GM12873 (cell line): ENCODE data around the gene TMCO6.

Experiments used
- TF ChIP-seq, protein P1 (sequence below): IDR thresholded peaks from 2 replicates; pipeline ENCODE4 v1.5.1; 2012; ENCODE audit warnings: low read depth, mild to moderate bottlenecking, moderate library complexity, low read length, control low read depth; ENCODE audit not compliant: insufficient read depth; ENCODE audit errors: missing control alignments

Gene TMCO6

DNA sequence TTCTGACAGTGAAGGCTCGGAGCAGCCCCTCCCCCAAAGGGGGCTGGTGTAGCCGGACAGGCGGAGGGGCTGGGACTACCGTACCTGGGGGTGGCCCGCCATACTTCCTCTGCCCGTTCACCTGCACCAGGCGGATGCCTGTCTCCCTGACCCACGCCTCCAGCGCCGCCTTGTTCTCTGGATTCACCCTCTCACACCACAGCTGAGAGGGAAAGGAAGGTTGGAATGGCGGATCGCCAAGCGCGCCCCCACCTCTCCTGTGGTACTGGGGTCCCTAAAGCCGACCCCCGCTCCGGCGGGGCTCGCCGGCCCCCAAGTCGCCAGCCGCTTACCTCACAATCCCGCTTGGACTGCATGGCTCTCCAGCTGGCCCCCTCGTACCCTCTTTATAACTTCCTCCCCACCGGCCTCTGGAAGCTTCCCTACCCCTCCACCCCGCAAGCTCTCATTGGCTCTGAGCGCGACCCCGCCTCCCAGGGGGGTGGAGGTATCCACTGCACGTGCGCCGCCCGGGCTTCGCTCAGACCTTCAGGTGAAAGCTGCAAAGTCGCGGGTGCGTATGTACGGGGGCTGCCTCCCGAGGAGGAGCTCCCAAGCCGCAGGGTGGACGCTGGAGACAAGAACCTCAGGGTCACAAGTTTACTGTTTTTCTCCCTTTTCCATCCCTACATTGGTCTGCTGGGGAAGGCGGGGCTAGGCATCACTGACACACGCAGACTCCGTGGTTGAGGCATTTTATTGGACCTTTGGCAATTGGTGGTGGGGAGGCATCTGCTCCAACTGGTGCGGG is 34.1 kb downstream of the TMCO6 start, which contains the start of gene DND1:
Gene DND1, minus strand, starts transcription at position 390 of the 790 bp plus-strand sequence. Its CDS starts 34 bp downstream, at position 356.
- TF ChIP-seq, protein P1, sequence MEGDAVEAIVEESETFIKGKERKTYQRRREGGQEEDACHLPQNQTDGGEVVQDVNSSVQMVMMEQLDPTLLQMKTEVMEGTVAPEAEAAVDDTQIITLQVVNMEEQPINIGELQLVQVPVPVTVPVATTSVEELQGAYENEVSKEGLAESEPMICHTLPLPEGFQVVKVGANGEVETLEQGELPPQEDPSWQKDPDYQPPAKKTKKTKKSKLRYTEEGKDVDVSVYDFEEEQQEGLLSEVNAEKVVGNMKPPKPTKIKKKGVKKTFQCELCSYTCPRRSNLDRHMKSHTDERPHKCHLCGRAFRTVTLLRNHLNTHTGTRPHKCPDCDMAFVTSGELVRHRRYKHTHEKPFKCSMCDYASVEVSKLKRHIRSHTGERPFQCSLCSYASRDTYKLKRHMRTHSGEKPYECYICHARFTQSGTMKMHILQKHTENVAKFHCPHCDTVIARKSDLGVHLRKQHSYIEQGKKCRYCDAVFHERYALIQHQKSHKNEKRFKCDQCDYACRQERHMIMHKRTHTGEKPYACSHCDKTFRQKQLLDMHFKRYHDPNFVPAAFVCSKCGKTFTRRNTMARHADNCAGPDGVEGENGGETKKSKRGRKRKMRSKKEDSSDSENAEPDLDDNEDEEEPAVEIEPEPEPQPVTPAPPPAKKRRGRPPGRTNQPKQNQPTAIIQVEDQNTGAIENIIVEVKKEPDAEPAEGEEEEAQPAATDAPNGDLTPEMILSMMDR, result no peak

DNA sequence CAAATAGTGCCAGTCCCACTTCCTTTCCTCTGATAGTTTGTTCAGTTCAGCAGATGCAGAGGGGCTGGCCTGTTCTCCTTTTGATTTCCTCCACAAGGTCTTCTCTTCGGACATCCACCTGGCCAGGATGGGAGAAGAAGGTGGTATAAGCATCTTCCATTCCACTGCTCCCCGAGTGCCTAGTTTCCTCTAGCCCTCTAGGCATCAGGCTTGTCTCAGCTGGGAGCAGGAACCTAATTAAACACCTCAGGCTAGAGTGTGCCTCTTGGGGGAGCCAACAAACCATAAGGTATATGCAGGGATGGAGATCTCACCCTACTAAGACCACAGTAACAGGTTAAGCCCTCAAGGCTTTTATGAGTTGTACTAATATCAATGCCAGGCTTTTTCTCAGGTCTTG is 35.0 kb downstream of the TMCO6 start:
- TF ChIP-seq, protein P1, result no peak

DNA sequence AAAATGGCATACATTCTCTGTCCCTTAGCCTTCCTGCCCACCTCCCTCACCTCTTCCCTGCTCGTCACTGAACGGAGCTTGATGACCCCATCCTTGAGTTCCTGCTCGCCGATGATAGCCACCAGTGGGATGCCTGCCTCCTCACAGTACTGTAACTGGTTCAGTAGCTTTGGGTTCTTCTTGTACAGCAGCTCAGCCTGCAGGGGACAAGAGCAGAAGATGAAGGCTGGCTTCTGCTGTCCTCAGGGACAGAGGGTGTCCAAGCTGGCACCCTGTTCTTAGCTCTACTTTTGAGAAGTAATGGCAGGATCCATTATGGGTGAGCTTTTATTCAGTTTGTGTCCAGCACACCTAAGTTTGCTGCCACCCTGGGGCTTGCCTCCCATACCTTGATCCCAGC is 35.4 kb downstream of the TMCO6 start:
- TF ChIP-seq, protein P1, result no peak

DNA sequence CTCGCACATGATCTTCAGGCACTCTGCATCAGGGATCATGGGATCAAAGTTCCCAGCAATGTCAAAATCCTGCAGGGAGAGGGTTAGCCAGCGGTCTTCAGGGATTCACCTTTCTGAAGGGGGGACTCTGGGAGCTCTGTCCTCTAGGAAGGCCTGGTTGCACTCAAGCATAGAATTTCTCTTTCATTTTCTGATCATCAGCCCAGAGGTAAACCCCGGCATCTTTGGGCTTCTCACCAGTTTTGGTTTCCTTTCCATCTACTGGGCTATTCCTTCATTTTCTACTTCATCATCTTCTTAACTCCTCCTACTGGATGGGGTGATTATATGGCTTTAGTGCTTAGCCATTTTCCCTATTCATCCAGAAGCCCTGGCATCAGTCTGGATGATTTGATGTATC is 38.7 kb downstream of the TMCO6 start:
- TF ChIP-seq, protein P1, result no peak

DNA sequence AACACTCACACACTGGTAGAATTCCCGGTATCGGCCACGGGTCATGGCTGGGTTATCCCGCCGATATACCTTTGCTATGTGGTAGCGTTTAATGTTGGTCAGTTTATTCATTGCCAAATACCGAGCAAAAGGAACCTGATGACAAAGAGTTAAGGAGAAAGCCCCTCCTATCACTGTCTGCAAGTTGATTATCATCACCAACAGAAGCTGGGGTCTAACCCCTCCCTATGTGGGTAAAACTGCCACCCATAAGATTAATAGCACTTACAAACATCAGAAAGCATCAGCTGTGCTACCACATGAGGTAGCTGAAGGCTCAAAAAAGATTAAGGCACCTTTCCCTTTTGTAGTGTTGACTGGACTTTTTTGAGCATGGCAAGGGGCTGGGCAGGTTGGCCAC is 39.7 kb downstream of the TMCO6 start:
- TF ChIP-seq, protein P1, result no peak

DNA sequence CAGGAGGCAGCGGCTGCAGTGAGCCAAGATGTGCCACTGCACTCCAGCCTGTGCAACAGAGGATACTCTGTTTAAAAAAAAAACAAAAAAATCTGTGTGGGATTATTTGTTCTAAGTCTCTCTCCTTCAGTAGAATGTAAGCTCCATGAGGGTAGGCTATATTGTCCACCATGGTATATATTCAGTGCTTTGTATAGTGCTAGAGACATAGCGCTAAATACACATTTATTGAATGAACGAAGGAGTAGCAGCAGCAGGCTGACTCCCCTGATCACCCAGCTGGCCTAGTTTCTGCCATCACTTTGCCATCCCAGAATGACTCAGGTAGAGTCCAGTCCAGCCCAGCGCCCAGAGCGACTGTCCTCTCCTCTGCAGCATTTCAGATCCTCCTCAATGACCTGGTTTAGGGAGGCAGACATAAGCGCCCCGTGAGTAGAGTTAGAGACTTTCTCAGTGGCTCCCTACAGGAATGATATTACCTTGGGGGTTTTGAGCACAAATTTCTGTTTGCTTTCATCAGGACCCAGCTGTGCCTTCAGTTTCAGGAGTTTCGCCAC is 51.2 kb downstream of the TMCO6 start:
- TF ChIP-seq, protein P1, result no peak
